GM21717 (cell line): Measurements from ENCODE around the gene DYNC1I2.
"Not testable (repeated sequence)": the region's sequence is repeated elsewhere in the genome, so short reads cannot be mapped to it uniquely, and the experiment has no call there.

Source experiments
- ATAC-seq: cut with Tn5 transposase; IDR thresholded peaks from one replicate; pipeline ENCODE4 v1.9.1; 2021; ENCODE audit warnings: mild to moderate bottlenecking, moderate library complexity; ENCODE audit not compliant: unreplicated experiment

The DYNC1I2 gene

DNA sequence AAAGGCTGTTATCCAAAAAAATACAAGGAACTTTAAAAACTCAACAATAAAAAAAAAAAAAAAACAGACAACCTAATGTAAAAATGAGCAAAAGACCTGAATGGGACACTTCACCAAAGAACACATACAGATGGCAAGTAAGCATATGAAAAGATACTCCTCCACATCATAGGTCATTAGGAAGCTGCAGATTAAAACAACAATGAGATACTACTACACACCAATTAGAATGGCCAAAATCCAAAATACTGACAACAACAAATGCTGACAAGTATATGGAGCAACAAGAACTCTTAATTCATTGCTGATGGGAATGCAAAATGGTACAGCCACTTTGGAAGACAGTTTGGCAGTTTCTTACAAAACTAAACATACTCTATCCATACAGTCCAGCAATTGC lies 84.2 kb downstream of the DYNC1I2 start:
- no peak for ATAC-seq

- no peak for ATAC-seq
Observed at GRCh38 chr2:171772373-171772772, 85.1 kb downstream of the DYNC1I2 start.

GRCh38 chr2:171774581-171774980 lies 87.3 kb downstream of the DYNC1I2 start:
- ATAC-seq = not testable (repeated sequence)

DNA sequence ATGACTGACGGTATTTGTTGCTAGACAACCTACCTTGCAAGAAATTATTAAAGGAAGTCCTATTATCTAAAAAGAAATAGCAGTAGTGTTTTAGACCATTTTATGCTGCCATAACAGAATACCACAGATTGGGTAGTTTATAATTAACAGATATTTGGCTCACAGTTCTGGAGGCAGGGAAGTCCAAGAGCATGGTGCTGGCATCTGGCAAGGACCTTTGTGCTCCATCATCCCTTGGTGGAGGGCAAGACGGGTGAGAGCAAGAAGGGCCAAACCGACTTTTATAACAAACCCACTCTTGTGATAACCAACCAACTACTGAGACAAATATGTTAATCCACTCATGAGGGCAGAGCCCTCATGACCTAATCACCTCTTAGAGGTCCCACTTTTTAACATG lies 91.2 kb downstream of the DYNC1I2 start:
- ATAC-seq = no peak

- no peak for ATAC-seq
Observed at GRCh38 chr2:171785450-171785849, 98.2 kb downstream of the DYNC1I2 start.

GRCh38 chr2:171787333-171788072 lies 100.2 kb downstream of the DYNC1I2 start:
- no peak for ATAC-seq

GRCh38 chr2:171788316-171788993 lies 101.2 kb downstream of the DYNC1I2 start:
- ATAC-seq = no peak

GRCh38 chr2:171789956-171790355 lies 102.7 kb downstream of the DYNC1I2 start:
- no peak for ATAC-seq

DNA sequence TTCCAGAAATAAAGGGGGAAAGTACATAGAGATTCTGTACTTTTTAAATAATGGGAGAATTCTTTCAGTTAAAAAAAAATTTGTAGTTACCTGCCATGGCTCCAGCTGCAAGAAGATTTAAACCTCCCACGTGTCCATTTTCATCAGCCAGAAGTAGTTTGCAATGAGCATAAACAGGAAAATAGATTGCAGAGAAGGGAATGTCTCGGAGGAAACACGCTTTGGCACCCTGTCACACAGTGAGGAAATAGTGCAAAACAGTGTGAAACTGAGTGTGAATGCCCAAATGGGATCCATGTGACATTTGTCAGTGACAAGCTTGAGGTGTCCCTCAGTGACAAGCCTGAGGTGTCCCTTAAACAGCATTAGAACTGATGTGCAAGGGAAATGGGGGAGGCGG lies 104.1 kb downstream of the DYNC1I2 start:
- no peak for ATAC-seq

GRCh38 chr2:171792157-171792556 lies 104.9 kb downstream of the DYNC1I2 start:
- ATAC-seq = no peak

DNA sequence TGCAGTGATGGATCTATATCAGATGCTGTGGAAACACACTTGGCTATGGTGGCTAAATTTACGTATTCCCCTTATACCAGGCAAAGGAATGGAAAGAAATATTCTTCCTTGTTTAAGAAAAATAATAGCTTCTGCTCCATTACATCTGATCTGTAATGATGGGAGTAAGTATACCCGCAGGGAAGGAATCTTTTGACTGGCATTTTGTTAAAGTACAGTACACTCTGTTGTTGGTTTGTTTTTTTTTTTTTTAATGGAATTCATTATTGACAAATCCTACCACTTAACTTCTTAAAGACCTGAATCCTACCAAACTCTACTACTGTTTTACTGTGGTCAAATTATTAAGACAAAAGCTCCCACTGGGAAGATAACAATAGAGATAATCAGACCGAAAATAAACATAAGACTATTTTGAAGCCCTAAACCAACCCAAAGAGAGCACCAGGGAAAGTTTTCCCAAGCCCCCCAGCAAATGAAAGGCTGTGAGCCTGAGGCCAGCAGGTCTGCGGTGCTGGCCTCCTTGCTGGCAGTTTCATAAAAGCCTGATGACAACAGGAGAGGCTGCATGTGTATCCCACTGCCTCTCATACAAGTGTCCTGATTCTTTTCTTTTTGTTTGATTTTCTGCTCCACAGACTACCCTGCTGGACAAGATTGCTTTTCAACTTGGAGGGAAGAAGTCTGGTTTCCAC lies 105.8 kb downstream of the DYNC1I2 start:
- no peak for ATAC-seq

DNA sequence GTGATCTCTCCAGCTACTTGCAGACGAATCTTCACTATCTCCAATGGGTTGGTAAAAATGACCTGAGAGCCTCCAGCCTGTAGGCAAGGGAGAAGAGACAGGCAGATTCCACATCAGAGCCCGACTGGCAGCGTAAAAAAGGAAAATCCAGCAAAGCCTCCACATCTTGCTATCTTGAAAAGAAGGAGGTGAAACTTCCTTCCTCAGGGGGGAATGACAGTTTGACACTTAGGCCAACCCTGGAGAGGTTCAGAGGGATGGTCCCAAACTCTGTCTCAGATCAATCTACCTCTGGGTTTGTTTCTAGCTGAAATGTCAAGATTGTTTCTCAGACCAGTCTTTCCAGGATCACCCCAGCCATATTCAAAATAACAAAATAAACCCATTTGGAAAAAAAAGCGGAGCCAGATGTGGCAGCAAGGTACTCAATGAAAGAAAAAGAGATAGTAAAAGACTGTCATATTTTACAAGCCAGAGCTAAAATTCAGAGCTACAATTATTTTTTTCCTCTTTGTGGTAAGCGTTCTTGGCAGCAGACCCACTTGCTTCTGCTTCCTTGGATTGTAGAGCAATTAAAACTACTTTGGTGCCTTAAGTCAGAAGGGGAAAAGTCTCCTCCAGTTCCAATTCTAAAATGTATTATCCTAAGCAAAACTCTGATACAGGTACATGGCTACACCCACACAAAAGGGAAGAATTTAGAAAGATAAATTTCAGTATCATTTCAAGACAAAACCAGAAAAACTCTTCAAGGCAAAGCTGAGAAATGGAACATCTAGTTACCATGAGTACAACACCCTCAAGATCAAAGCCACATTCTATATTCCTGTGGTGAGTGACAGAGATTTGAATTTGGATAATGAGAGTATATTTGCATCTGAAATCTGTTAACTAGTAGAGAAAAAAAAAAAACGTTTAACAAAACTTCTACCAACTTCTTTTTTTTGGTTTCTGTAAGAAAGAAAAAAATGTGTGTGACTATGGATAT lies 106.7 kb downstream of the DYNC1I2 start:
- no peak for ATAC-seq

GRCh38 chr2:171794918-171795317 lies 107.6 kb downstream of the DYNC1I2 start:
- no peak for ATAC-seq
